Midbrain (tissue), 1 donor: ENCODE data around the gene PTPN3.
"Not testable (repeated sequence)": the region's sequence is repeated elsewhere in the genome, so short reads cannot be mapped to it uniquely, and the experiment has no call there.

Experiments used
- DNase-seq: peaks from one replicate; lab custom pipeline; 2025; lab: John Stamatoyannopoulos, UW

Gene PTPN3

GRCh38 chr9:109391176-109391575 lies 106.9 kb downstream of the PTPN3 start:
- DNase-seq = no peak

GRCh38 chr9:109387856-109388255 lies 110.3 kb downstream of the PTPN3 start:
- no peak for DNase-seq

GRCh38 chr9:109387206-109387605 lies 110.9 kb downstream of the PTPN3 start:
- no peak for DNase-seq

- no peak for DNase-seq
Measured at GRCh38 chr9:109385499-109385898, 112.6 kb downstream of the PTPN3 start.

- no peak for DNase-seq
Measured at GRCh38 chr9:109383947-109384346, 114.2 kb downstream of the PTPN3 start.

GRCh38 chr9:109383356-109383755 lies 114.8 kb downstream of the PTPN3 start:
- no peak for DNase-seq

- no peak for DNase-seq
Measured at GRCh38 chr9:109382585-109382984, 115.5 kb downstream of the PTPN3 start.

- DNase-seq = no peak
Measured at GRCh38 chr9:109382182-109382581, 115.9 kb downstream of the PTPN3 start.

- DNase-seq = no peak
Measured at GRCh38 chr9:109381011-109381729, 116.9 kb downstream of the PTPN3 start.

GRCh38 chr9:109379513-109379912 lies 118.6 kb downstream of the PTPN3 start:
- no peak for DNase-seq

GRCh38 chr9:109378316-109378715 lies 119.8 kb downstream of the PTPN3 start:
- no peak for DNase-seq

- no peak for DNase-seq
Measured at GRCh38 chr9:109372246-109372645, 125.9 kb downstream of the PTPN3 start.

- no peak for DNase-seq
Measured at GRCh38 chr9:109371374-109371773, 126.7 kb downstream of the PTPN3 start.

- DNase-seq = no peak
Measured at GRCh38 chr9:109369285-109369684, 128.8 kb downstream of the PTPN3 start.

- no peak for DNase-seq
Measured at GRCh38 chr9:109360771-109361170, 137.3 kb downstream of the PTPN3 start.

GRCh38 chr9:109358968-109359603 lies 139.0 kb downstream of the PTPN3 start:
- DNase-seq = not testable (repeated sequence)

- DNase-seq = no peak
Measured at GRCh38 chr9:109355564-109356297, 142.4 kb downstream of the PTPN3 start.

- no peak for DNase-seq
Measured at GRCh38 chr9:109354190-109354589, 143.9 kb downstream of the PTPN3 start.

- DNase-seq = no peak
Measured at GRCh38 chr9:109351032-109351431, 147.1 kb downstream of the PTPN3 start.

- DNase-seq = peak; percentile 46
Measured at GRCh38 chr9:109349421-109349846, 148.7 kb downstream of the PTPN3 start.

GRCh38 chr9:109346904-109347303 lies 151.2 kb downstream of the PTPN3 start:
- DNase-seq = no peak

GRCh38 chr9:109344866-109345265 lies 153.2 kb downstream of the PTPN3 start:
- DNase-seq = no peak

- no peak for DNase-seq
Measured at GRCh38 chr9:109342878-109343277, 155.2 kb downstream of the PTPN3 start.
